ENCODE measurements around the gene CD81.
"Not testable (repeated sequence)": the region's sequence is repeated elsewhere in the genome, so short reads cannot be mapped to it uniquely, and the experiment has no call there.

Gene CD81, protein sequence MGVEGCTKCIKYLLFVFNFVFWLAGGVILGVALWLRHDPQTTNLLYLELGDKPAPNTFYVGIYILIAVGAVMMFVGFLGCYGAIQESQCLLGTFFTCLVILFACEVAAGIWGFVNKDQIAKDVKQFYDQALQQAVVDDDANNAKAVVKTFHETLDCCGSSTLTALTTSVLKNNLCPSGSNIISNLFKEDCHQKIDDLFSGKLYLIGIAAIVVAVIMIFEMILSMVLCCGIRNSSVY

DNA sequence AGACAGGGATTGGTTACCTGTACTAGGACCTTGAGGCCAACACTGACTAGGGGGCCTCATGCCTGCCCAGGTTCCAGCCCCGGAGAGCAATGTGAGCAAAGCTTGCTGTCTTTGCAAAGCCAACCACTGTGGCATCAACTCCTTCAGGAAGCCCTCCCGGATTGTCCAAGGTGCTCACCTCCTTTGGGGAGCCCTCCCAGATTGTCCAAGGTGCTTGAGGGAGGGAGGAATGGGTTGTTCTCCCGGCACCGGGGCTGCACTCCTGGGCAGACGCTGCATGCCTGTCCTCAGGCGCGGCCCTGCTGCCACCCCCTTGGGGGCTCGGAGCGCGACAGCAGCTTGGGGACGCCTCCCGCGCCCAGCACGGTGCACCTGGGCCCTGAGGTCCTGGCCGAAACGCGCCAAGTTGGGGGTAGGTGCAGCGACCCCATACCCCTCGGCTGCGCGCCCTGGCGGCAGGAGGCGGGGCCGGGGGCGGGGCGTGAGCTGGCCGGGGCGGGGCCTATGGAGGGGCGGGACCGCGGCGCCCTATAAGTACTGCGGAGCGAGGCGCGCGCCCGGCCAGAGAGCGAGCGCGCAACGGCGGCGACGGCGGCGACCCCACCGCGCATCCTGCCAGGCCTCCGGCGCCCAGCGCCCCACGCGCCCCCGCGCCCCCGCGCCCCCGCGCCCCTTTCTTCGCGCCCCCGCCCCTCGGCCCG is at the start of gene CD81:
Gene CD81, plus strand, starts transcription at position 560 of the 701 bp plus-strand sequence. CDS start 240 bp downstream, outside the sequence.
- DNase-seq (ENCODE audit: low spot score): peak; percentile 95

DNA sequence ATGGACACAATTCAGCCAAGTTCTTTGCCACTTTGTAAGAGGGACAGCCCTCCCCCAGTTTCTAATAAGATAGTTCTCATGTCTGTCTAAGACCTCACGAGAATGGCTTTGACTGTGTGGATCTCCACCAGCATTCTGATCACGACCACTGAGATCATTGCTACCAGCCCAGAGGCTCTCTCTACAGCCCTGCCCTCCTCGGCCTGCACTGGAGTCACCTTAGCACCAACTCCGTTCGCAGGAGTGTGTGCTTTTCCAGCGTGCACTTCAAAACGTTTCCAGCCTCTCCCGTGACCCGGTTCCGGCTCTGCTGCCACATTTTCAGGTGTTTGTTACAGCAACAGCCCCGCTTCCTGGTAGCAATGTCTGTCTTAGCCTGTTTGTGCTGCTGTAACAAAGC is 49.1 kb upstream of the CD81 start:
- no peak for DNase-seq (ENCODE audit: low spot score)

DNA sequence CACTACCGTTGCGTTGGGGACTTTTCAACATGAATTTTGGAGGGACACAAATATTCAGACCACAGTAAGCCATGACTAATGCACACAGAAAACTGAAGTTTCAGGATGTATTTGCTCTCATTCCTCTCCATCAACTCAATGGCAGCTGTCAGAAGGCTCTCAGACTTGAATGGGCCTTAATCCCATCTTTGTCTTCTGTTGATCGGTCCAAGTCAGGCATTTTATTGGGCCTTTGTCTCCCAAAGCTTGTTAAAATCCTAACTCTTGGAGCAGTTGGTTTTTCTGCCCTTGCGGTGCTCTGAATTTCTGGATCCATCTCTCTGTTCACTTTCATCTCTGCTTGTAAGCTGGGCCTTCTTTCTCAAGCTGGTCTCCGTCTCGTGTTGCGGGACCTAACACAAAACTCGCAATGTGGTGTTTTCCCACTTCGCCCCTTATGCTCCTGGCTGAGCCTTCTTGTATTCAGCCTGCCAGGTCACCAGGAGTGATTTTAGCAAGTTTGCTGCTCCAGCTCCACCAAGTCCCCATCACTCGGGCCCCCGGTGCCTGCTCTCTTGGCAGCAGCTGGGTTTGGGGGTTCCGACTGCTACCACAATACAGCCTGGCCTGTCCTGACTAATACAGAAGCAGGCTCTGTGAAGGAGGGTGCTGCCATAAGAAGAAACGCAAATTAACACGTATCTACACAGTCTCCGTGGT is 48.3 kb upstream of the CD81 start:
- DNase-seq (ENCODE audit: low spot score): no peak

DNA sequence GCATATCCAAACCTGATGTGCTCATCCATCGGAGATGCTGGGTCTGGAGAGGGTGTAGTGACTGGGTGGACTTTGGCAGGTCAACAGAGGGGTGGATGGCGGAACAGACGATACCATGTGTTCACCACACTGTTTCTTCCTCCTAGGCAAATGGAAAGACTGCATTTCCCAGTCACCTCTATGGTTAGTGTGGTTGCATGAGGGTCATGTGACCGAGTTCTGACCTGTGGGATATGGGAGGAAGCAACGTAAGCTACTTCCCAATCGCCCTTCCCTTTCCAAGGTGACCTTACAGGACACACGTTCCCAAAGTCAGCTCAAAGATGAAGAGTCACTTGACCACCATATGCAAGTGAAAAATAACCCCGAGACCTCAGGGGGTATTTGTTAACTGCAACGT is 47.6 kb upstream of the CD81 start:
- DNase-seq (ENCODE audit: low spot score): no peak

DNA sequence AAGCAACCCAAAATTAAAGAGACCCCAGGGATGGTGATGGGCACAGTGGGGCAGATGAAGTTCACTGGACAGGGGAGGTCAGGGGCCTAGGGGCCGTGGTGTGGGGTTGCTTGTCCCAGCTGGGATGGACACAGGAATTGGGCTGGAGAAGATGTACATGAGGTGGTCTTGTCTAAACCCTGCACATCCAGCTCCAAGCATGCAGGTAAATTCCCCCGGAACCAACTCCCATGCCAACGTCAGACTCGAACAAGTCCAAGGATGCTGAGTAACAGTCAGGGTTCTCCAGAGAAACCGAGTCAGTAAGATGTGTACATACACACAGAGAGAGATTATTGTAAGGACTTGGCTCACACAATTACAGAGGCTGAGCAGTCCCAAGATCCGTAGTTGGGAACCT is 46.4 kb upstream of the CD81 start:
- DNase-seq (ENCODE audit: low spot score): no peak

DNA sequence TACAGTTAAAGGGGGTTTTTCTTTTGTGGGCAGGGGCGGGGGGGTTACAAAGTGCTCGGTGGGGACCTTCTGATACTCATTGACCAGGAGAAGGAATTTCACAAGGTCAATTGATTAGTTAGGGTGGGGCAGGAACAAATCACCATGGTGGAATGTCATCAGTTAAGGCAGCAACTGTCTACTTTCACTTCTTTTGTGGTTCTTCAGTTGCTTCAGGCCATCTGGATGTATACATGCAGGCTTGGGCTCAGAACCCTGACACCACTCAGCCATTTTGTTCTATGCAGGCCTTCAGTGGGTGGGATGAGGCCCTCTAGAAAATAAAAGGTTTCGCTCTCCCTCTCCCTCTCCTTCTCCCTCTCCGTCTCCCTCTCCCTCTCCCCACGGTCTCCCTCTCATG is 45.7 kb upstream of the CD81 start:
- no peak for DNase-seq (ENCODE audit: low spot score)

DNA sequence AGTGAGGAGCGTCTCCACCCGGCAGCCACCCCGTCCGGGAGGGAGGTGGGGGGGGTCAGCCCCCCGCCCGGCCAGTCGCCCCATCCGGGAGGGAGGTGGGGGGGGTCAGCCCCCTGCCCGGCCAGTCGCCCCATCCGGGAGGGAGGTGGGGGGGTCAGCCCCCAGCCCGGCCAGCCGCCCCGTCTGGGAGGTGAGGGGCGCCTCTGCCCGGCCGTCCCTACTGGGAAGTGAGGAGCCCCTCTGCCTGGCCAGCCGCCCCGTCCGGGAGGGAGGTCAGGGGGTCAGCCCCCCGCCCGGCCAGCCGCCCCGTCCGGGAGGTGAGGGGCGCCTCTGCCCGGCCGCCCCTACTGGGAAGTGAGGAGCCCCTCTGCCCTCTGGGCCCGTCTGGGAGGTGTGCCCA is 44.5 kb upstream of the CD81 start:
- DNase-seq (ENCODE audit: low spot score): not testable (repeated sequence)

DNA sequence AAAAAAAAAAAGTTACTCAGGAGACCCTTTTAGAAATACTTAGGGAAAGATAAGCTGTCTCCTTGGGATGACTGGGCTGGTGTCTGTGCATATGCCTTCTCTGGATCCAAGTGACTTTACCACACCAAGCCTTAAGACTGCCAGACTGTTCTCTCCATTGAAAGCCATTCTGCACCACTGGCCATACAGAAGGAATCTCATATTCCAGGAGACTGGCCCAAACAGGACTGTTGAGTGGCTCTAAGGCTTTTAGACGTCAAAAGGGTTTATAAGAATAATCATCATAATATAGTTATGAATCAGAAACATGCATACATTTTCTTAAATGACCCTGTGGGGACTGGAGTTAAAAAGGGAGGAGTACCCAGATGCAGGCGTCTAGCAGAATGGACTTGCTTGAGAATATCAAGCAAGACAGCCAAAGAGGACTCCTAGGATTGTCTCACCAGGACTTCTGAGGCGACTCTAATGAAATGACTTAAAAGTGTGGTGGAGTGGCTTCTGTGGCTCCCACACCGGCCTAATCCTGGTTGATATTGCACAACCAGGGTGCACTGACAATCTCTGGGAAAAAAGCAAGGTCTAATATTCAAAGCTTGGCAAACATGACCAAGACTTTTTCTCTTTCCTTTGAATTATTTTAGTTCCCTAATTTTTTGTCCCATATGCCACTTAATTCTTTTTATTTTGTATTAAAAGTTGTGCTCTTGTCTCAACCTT is 43.5 kb upstream of the CD81 start:
- not testable (repeated sequence) for DNase-seq (ENCODE audit: low spot score)

DNA sequence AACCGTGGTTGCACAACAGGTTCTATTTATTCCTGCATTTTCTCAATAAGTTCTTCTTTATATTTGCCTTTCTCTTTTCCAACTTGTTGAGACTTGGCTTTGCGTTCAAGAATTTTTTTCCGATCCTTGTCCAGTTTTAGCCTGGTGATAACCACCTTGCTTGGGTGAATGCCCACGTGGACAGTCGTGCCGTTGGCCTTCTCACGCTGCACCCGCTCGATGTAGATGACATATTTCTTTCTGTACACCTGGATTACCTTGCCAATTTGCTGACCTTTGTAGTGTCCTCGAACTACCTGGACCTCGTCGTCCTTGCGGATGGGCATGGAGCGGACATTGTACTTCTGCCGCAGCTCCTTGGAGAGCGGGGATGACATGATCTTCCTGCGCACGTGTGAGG is 41.8 kb upstream of the CD81 start:
- DNase-seq (ENCODE audit: low spot score): not testable (repeated sequence)

DNA sequence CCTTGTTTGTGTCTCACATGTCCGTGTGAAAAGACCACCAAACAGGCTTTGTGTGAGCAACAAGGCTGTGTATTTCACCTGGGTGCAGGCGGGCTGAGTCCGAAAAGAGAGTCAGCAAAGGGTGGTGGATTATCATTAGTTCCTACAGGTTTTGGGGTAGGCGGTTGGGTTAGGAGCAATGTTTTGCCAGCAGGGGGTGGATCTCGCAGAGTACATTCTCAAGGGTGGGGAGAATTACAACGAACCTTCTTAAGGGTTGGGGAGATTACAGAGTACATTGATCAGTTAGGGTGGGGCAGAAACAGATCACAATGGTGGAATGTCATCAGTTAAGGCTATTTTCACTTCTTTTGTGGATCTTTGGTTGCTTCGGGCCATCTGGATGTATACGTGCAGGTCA is 38.4 kb upstream of the CD81 start:
- DNase-seq (ENCODE audit: low spot score): not testable (repeated sequence)

DNA sequence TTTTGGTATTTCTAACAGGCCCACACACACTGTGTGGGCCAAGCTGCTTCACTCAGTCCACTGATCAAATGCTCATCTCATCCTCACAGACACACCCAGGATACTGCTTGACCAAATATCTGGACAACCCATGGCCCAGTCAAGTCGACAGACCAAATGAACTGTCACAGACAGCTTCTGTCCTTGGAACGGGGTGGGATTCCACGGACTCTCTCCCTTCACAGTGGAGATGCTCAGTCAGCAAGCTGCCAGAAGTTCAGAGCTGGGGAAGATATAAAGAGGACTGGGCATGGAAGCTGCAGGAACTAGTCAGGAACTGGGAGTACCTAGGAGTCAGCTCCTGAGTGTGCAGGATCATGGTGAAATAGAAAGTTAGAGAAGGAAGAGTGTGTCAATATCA is 34.6 kb upstream of the CD81 start:
- DNase-seq (ENCODE audit: low spot score): no peak

DNA sequence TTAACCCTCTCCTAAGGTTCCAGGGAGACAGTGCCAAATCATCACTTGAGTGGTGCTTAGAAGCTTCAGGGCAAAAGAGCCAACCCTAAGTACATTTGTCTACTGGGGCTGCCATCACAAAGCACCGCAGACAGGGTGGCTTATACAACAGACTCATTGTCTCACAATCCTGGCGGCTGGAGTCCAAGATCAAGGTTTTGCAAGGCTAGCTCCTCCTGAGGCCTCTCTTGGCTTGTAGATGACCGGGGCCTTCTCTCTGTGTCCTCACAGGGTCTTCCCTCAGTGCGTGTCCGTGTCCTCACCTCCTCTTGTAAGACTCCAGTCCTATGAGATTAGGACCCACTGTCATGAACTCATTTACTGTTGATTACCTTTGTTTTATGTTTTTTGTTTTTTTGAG is 34.1 kb upstream of the CD81 start:
- DNase-seq (ENCODE audit: low spot score): no peak

DNA sequence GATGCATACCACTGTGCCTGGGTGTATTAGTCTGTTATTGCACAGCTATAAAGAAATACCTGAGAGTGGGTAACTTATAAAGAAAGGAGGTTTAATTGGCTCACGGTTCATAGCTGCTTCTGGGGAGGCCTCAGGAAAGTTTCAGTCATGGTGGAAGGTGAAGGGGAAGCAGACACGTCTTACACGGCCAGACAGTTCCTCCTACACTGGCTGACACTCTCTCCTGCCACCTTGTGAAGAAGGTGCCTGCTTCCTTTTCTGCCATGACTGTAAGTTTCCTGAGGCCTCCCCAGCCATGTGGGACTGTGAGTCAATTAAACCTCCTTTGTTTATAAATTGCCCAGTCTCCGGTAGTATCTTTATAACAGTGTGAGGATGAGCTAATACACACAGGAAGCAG is 33.6 kb upstream of the CD81 start:
- DNase-seq (ENCODE audit: low spot score): no peak

DNA sequence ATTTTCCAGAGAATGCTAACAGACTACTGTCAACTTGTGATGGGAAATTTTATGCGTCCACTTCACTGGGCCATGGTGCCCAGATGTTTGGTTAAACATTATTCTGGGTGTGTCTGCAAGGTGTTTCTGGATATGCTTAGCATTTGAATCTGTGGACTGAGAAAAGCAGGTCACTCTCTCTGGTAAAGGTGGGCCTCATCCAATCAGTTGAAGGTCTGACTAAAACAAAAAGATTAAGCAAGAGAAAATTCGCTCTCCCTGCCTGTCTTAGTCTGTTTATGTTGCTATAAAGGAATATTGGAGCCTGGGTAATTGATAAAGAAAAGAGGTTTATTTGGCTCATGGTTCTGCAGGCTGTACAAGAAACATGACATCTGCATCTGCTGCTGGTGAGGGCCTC is 32.1 kb upstream of the CD81 start:
- DNase-seq (ENCODE audit: low spot score): no peak

DNA sequence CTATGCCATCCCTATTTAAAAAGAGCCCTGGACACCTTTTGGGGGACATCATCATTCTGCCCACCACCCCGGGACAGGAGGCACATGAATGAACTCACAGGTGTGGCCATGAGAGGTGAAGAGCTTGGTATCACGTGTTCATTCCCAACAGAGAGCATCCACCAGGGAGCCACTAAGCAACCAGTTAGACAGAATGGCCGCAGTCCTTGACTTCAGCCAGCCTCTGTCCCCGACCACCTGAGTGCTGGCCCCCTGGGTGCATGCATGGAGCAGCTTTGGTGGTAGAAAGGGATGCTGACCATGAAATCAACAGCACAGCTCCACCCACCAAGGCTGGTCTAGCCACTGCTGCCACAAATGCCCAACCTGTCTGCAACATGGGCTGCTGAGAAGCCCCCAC is 31.1 kb upstream of the CD81 start:
- DNase-seq (ENCODE audit: low spot score): no peak

DNA sequence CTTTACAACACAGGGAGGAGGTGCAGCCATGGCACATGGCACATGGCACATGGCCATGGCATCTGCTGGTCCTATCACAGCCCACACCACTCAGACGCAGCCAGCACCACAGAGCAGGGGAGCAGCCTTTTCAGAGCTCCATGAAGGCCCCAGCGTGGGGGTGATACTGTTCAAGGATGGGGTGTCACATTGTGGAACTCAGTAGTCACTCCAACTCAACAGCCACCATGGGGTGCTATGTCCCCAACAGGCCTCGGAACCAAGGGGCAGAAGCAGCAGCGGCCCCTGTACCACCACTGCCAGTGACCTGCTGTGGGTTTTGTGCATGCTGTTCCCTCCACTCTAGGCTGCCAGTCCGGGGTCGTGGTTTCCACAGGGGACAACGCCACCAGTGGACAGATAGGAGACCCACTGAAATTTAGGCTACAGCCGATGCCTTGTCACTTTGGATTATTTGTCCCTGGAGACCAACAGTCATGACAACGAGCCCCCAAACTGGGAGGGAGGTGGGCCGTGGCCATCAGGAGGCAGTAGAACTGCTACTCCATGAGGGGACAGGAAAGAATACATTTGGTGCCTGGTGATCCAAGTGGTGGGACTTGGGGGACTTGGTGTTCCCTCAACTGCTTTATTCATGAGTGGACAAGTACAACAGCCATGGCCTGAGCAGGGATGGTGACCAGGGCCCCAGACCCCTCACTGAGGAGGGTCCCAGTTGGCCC is 30.4 kb upstream of the CD81 start:
- no peak for DNase-seq (ENCODE audit: low spot score)

DNA sequence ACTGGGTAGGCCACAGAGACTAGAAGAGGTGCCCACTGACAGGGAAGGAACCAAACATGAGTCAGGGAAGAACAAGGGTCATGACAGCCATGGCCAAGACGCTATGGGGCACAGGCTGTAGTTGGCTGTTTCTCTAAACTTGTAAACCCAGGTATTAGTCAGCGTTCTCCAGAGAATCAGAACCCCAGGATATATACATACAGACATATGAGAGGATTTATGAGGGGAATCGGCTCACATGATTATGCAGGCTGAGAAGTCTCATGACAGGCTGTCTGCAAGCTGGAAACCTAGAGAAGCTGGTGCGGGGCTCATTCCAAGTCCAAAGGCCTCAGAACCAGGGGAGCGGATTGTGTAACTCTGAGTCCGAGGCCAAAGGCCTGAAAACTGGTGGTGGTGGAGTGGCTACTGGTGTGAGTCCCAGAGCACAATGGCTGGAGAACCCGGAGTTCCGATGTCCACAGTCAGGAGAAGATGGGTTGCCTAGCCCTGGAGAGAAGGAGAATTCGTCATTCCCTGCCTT is 29.7 kb upstream of the CD81 start:
- no peak for DNase-seq (ENCODE audit: low spot score)

DNA sequence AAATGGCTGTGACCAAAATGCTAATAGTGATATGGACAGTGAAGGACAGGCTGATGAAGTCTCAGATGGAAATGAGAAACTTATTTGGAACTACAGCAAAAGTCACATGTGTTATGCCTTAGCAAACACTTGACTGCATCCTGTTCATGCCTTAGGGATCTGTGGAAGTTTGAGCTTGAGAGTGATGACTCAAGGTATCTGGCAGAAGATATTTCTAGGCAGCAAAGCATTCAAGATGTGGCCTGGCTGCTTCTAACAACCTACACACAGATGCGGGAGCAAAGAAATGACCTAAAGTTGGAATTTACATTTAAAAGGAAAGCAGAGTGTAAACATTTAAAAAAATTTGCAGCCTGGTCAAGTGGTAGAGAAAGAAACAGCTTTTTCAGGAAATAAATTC is 28.1 kb upstream of the CD81 start:
- DNase-seq (ENCODE audit: low spot score): no peak

DNA sequence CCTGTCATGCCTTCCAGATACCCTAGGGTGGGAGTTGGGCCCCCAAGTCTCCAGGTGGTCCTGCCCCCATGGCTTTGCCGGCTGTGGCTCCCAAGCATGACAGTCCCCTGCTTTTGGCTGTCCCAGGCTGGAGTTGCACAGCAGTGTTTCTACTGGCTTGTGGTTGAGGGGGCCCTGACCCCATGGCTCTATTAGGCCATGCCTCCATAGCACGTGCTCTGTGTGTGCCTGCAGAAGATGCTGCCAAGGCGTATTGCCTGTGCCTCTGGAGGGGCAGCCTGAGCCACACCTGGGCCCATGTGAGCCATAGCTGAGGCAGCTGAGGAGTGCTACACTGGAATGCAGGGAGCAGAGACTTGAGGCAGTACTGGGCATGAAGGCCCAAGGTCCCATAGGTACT is 25.4 kb upstream of the CD81 start:
- no peak for DNase-seq (ENCODE audit: low spot score)

DNA sequence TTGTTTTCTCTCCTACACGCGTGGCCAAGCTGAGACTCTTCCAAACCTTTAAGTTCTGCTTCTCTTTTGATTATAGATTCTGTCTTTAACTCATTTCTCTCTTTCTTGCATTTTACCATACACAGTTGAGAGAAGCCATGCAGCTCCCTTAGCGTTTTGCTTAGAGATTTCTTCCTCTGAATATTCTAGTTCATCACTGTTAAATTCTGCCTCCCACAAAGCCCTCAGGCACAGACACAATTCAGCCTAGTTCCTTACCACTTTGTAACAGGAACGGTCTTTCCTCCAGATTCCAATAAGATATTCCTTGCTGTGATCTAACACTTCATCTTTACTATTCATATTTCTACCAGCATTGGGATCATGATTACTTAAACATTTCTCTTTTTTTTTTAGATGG is 24.7 kb upstream of the CD81 start:
- no peak for DNase-seq (ENCODE audit: low spot score)

DNA sequence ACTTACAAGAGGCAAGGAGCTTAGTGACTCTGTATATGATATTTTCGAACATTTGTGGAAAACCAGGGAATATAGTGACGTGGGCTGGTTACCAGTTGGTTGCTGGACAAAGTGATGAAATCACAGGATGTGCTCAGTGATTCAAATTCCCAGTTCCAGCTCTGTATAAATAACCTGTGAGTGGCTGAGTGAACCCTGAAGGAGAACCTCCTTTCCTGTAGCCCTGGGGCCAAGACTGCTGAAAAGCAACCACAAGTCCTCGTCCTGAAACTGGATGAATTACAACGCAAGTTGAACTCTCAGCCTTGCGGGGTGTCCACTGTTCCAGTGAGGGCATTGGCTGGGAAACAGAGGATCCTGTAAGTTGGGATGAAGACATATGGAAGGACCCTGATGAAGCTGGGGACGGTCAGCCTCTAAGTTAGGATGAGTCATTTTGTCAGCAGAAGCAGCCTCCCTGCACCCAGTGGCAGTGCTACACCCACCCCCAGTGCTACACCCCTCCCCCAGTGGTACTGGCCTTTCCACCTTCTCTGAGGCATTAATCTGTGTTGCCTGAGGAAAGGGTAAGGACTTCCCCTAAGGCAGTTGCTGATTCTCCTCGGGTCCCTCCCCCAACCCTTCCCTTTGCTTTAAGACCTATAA is 22.0 kb upstream of the CD81 start:
- DNase-seq (ENCODE audit: low spot score): no peak
